Endothelial cell of umbilical vein (primary cell): ENCODE results near the gene DACH2.

Source experiments
- CTCF ChIP-seq, 2 donors: IDR thresholded peaks; 1 replicate in 1 of 2; 2 replicates in 1 of 2; pipeline ENCODE4 v1.5.1; 2011; ENCODE audit warnings: low read length in 2 of 2, mild to moderate bottlenecking in 2 of 2, moderate library complexity in 2 of 2, control low read depth in 1 of 2, inconsistent platforms in 1 of 2, low read depth in 1 of 2; ENCODE audit not compliant: insufficient read depth in 1 of 2; ENCODE audit errors: extremely low read depth in 1 of 2
- EZH2 ChIP-seq: IDR thresholded peaks from 2 replicates; pipeline ENCODE4 v1.6.1; 2012; ENCODE audit warnings: borderline replicate concordance, low read depth, mild to moderate bottlenecking, moderate library complexity, low read length, inconsistent platforms; ENCODE audit not compliant: severe bottlenecking
- FOS ChIP-seq: IDR thresholded peaks from 2 replicates; pipeline ENCODE4 v1.6.1; 2011; ENCODE audit warnings: mild to moderate bottlenecking, low read length, moderate library complexity, borderline replicate concordance; ENCODE audit not compliant: insufficient read depth
- GATA2 ChIP-seq: IDR thresholded peaks from 2 replicates; pipeline ENCODE4 v1.7.0; 2011; ENCODE audit warnings: low read depth, mild to moderate bottlenecking, moderate library complexity, mixed read lengths, low read length; ENCODE audit not compliant: insufficient read length, insufficient read depth
- JUN ChIP-seq: IDR thresholded peaks from 2 replicates; pipeline ENCODE4 v1.6.1; 2011; ENCODE audit warnings: borderline replicate concordance, low read depth; ENCODE audit not compliant: insufficient read length, insufficient read depth
- MAX ChIP-seq: IDR thresholded peaks from 2 replicates; pipeline ENCODE4 v1.6.1; 2011; ENCODE audit not compliant: insufficient read depth, insufficient read length
- MYC ChIP-seq: IDR thresholded peaks from one replicate; pipeline ENCODE4 v1.6.1; 2011; ENCODE audit warnings: mild to moderate bottlenecking, low read depth, low read length
- POLR2A ChIP-seq: IDR thresholded peaks from 2 replicates; pipeline ENCODE4 v1.6.1; 2012; ENCODE audit warnings: low read depth, mild to moderate bottlenecking, control low read depth, low read length
- POLR2AphosphoS5 ChIP-seq: IDR thresholded peaks from 2 replicates; pipeline ENCODE4 v1.6.1; 2012; ENCODE audit warnings: low read depth, mild to moderate bottlenecking, control low read depth, low read length, moderate library complexity; ENCODE audit not compliant: insufficient read depth

- TF ChIP-seq POLR2A (no peak), CTCF (IDR thresholded peaks at IDR 0.05; ENCODE audit: extremely low read depth in 1 of 2, insufficient read depth in 1 of 2, low read depth in 1 of 2, low read length in 2 of 2) (no peak), MAX (no peak), POLR2AphosphoS5 (no peak), JUN (no peak), EZH2 (no peak), FOS (no peak), MYC (no peak), GATA2 (no peak)
These were observed 200.9 kb downstream of the DACH2 start for GRCh38 chrX:86349115-86349514.
